Activated CD8-positive, alpha-beta memory T cell treated with anti-CD3 and anti-CD28 coated beads, Interleukin-2, amount 50 U/mL, for 1 hour (primary cell): Measurements from ENCODE around the gene GNB5.
A peak's percentile ranks its signal among the peaks of the same experiment; 100 is the strongest.
"Not testable (repeated sequence)": the region's sequence is repeated elsewhere in the genome, so short reads cannot be mapped to it uniquely, and the experiment has no call there.

Source experiments
- DNase-seq: peaks from one replicate; pipeline ENCODE4 v3.0.0-alpha.2; 2020; ENCODE audit errors: extremely low read depth

Gene GNB5

DNA sequence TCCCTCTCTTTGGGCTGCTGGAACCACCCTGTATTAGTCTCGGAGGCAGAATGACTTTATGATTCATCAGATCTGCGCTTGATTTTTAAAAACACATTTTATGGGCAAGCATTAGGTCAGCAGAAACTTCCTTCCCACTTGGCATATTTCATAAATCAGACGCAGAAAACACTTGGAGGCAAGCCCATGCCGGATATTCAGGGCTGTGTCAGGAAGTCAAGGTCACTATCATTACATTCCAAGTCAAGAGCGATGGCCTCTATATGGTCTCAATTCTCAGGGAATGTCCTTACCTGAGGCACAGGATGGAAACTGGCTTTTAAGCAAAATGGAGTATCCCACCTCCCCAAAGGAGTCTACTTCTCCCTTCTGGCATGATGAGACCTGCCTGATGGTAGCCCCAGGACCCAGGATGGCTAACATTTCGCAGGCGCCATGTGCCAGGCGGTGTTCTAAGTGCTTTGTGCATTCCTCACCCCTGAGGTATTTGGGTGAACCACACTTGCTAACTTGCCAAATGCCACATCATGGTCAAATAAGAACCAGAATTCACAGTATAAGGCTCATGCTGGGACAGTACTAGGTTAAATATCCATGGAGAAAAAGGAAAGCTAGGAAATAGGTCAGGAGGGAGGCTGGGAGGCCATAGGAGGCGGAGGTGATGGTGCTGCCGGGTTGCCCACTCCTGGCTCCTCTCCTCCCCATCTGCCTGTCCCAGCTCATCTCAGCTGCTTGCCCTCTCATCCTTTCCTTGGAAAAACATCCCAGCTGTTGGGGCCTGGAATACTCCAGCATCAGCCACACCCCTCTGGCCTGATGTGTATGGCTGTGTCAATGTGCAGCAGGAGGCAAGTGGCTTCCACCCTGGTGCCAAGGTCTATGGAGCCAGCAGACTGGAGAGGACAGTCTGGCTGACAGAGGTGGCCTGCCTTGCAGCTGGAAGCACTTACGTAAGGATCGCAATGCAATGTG, 97.4 kb downstream of the GNB5 start:
- DNase-seq: no peak

DNA sequence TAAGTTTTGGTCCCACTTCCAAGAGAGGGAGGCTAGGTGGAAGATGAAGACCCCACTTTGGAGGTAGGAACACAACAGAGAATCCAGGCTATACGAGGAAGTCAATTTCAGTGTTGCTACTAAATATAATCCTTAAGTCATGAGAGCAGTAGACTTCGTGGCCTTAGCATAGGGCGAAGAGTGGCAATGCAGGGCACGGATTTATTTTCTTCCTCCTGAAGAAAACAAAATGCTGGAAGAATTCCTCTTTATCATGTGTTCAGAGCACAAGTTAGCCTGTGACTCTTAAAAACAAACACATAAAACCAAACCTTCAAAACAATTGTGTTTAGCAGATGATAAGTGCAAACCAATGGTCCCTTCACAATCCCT, 98.0 kb downstream of the GNB5 start:
- DNase-seq: no peak

DNA sequence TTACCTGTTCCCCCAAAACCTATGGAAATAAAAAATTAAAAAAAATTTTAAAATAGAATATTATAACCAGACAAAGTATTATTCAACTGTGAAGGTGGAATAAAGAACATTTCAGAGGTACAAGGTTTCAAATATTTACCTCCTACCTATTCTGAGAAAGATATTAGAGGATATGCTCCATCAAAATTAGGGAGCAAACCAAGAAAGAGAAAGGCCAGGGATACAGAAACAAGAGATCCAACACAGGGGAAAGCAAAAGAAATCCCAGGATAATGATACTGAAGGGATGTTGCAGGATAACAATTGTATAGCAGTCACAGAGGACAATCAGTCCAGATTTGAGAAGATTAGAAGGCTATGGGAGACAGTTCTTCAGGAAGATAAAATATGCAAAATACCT, 101.0 kb downstream of the GNB5 start:
- DNase-seq: no peak

DNA sequence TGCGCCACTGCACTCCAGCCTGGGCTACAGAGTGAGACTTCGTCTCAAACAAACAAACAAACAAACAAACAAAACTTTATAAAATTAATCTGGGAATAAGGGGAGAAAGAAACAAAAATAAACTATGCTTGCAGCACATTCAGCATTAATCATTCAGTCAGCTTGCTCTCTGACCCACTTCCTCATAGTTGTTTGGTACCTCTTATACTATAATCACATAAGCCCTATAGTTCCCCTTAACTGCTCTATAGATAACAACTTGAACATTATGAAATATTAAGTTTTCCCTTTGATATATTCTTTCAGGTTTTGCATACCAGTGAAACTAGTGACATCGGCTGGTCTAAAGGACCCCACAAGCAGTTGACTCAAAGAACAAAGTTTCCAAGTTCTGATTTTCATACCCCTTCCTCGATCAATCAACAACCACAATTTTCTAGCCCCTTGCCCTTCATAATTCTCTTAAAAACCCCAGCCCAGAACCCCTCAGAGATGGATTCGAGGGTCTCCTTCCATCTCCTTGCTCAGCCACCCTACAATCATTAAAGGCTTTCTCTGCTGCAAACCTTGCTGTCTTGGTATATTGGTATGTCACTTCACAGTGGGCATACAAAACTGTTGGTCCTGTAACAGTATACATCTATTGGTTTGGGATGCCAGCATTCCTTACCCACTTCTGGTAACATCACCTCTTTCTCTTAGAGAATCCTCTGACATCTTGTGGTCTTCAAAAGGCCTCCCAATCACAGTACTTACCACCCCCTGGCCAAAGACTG, 105.0 kb downstream of the GNB5 start:
- no peak for DNase-seq

DNA sequence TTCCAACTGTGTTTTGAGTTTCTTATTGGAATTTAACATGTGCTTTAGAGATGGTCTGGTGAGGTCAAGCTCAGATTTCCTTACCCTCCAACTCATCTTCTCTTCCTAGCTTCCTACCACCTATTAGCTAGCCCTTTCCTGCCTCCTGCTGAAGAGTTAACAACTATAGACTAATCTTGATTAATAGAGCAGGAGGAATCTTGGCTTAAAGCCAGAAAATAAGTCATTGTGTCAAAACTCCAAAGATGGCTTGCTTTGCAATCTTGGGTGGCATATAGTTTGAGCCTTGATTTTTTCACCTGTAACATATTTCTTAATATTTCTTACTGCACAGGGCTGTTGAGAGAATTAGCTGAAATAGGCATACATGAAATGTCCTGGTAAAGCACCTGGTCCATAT, 105.9 kb downstream of the GNB5 start:
- no peak for DNase-seq

DNA sequence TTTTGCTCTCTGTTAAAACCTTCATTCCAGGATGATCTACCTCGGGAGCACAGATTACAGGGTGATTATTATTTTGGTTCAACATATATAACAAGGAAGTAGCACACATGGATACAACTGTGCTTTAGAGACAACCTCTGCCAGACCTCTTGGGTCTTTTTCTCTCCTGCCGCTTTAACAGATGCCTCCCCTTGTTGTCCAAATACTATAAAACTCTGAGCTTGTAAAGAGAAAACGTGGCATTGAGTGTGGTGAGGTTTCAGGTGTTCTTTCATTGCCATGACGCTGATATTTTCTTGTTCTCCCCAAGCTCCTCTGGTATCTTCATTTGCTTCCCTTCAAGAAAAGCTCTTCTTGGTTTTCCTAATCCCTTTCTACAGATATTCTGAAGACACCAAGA, 107.6 kb downstream of the GNB5 start:
- DNase-seq: no peak

DNA sequence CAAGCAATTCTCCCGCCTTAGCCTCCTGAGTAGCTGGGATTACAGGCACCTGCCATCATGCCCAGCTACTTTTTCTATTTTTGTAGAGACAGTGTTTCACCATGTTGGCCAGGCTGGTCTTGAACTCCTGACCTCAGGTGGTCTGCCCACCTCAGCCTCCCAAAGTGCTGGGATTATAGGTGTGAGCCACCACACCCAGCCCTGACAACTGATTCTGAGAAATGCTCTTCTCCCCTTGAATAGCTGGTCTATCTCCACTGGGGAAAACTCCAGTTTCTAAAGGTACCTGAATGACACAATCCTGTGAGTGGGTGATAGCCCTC, 108.2 kb downstream of the GNB5 start:
- DNase-seq: not testable (repeated sequence)

DNA sequence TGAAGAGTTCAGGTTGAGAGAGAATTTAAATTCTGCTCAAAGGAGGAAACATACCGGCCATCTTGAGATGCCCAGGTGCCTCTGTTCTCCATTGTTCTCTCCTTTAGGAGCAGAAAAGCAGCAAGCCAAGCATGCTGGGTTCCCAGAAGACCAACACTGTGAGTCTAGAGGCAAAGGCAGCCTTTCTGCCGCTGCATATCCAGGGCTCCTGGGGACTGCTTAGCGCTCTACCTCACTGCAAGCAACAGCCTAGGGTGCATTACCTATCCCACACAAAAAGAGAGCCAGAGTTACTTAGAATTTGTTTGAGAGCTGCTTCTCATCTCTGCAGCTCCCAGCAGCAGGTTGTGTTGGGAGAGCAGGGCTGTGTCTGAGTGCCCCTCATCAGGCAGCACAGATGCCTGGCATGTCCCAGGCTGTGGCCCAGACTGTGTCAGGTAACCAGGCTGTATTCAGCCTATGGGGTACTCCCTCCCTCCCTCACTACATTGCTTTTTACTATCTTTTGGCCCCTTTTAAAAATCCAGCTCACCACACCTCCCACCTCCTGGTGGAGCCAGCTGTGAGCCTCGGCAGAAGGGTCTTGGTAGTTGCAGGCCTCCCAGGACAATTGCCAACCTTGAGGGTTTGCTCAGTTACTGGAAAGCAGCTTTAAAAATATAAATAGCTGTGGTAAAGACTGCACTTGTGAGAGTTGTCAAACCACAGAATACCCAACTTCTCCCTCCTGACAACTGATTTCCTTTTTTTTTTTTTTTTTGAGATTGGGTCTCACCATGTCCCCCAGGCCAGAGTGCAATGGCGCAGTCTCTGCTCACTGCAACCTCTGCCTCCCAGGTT, 108.8 kb downstream of the GNB5 start:
- DNase-seq: no peak

DNA sequence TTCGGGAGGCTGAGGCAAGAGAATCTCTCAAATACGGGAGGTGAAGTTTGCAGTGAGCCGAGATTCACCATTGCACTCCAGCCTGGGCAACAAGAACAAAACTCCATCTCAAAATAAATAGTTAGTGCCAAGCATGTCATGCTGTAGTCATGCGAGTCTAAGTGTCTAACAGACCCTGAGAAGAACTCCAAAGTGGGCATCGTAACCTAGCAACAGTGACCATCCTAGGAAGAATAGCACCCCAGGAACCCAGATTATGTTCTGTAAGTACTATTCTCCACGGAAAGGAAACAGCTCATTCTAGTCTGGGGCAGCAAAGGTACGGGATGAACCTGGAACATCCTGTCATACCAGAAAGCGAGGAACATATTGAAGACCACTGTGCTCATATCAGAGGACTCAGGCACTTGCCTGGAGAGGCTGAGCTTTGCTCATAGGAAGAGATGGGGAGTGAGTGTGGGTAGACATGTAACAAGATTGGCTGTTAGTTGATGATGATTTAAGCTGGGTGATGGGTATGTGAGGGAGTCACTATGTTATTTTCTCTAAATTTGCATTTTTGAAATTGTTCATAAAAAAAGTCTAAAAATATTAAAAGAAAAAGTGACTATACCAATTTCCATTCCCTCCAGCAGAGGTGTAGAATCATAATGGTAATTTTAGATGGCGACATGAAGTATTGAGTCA, 110.3 kb downstream of the GNB5 start:
- DNase-seq: no peak

DNA sequence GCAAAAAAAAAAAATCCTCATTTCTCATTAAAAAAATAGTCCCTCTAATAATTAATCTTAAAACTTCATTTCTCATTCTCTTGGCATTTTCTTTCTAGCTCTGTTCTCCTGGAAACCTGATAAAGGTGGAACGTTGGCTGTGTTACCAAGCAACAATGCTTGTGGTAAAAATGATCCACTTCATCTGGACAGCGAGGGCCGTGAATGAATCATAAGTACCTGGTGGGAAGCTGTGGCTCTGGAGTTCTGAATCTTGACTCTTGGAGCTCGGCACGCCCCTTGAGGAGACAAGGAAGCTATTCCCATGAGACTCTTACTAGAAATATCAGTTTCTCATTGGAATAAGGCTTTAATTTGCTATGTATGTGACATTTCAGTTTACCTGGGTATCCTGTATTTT, 111.2 kb downstream of the GNB5 start:
- DNase-seq: no peak

DNA sequence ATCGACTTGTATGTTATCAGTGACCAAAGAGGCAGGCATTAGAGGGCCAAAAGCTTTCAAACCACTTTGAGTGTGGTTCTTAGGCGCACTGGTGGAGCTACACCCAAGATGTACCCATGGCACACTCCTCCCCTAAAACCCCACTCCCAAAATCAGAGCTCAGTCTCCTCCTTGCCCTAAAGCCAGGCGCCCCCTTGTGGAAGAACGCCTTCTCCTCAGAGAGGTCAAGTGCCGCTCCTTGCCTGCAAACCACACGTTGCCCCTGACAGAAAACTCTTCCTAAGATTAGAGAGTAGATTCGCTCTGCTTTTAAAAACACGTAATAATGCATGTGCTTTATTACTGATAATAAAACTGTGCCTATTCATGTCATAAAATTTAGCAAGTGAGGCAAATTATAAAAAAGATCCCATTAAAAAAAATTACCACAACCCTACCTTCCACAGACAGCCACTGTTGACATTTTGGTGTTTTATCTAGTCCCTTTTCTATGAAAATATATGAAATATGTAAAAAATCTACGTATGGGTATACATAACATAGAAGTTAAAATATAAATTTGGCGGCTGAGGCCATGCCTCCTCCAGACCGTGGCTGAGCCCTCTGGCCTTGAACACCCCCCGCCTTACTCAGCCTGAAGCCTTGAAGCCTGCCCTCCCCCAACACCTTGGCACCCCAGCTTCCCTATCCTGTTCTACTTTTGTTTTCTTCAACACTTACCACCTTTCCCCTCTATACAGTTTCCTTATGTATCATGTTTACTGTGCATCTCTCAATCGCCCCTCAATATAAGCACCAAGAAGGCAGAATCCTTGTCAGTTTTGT, 112.1 kb downstream of the GNB5 start:
- peak; percentile 72 for DNase-seq

DNA sequence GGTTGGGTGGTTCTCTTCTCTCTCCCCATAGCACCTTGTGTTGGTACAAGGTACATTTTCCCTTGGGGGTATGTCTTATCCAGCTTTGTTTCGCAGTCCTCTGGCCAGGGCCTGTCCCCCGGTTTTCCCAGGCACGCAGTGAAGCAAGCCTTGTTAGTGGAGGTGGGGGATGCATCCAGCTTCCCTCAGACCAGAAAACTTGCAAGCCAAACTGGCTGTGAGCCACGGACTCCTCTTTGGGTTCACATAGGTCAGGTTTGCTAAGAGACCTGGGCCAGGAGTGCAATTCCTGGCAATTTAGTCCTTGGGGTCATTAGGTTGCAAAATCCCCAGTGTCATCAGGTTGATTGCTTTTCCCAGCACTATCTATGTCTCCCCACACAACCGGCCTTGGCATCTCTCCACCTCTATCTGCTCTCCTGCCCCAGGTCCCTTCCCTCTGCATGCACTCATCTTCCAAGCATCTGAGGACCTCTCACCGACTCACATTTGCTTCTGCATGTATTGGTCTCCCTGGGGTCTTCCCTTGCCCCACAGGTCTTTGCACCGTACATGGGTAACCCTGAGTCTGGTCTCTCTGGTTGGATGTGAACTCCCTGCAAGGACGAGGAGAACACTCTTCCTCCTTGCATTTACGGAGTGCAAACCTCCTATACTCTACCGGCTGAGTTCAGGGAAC, 112.9 kb downstream of the GNB5 start:
- DNase-seq: no peak

DNA sequence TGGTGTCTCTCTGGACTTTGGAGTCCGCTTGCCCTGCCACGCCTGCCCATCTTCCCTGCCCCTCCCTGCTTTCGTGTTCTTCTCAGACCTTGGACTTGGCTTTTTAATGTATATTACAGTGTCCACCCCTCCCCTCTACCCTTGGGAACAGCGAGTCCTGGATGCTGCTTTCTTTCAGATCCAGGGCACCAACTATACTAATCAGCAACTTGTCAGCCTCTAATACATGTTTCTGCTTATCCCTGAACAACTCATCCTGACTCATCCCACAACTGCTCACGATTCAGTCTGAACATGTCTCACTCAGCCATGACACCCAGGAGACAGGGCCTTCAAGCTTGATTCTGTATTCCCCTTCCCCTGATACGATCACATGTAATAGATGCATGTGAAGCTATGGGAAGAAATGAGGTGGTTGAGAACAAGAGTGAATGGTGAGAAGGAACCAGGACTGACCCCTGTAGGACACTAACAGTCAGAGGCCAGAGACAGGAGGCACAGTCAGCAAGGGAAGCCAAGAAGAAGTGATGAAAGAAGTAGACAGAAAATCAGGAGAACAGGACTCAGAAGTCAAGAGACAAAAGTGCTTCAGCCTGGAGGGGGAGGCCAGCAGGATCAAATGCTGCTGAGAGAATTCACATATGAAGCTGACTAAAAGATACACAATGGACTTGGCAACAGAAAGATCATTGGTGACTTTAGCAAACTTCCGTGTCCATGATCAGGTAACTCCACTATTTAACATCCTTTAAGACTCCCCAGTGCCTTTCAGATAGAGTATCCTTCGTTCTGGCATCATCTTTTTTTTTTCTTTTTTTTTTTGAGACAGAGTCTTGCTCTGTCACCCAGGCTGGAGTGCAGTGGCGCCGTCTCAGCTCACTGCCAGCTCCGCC, 114.1 kb downstream of the GNB5 start:
- DNase-seq: no peak

DNA sequence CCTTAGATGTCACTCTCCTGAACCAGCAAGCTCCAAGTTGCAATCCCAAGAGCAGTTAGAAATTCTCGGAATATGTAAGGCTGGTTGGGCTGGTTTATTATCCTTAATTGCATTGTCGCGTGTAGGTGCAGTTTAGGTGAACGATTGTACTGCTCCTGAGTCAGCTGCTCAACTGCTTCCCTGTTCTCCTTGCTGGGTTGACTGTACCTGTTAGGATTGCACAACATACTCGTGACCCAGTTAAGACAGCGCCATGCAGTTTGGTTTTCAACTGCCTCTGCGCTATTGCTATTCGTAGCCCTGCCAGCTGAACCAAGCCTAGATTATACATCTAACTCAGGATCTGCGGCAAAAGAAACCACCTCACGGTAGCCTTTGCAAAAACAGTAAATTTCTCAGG, 119.6 kb downstream of the GNB5 start:
- no peak for DNase-seq

DNA sequence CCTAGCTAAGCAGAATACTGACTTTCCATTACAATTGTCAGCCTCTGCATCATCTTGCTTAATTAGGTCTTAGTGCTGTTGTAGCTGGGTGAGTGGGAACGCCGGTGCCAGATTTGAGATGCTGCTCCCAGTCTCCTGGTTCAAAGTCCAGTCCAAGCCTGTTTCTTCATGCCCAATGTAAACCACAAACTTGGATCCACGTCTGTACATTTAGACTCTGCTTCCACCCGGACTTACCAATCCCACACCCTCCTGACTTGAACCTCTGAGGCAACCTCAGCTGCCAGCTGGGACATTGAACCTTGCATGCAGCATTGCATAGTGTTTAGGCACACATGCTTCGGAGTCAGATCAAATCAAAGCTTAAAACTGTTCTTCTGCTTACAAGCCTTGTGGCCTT, 121.6 kb downstream of the GNB5 start:
- no peak for DNase-seq

DNA sequence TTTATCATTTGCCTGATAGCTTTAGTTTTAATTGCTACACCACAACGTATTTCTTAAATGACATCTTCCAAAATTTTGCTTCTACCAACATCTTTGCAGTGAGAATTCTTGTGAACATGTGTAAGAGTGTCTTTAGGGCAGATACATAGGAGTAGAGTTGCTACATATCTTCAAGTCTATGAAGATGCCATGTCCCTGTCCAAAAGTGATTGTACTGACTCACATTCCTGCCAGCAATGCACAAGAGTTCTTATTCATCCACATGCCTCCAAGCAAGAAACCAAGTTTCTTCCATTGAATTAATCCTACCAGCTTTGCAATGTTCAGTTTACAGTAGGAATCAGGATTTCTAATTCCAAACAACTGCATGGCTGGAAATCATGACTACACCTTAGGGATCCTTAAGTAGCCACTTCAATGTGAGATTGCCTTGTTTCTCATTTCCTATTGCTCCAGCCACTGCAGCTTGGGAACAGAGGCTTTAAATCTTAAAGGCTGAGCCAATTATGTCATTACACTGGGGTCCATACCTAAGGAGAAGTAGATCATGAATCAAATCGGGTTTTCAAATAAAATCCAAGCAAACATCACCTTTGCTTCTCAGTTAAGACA, 123.1 kb downstream of the GNB5 start:
- DNase-seq: no peak

DNA sequence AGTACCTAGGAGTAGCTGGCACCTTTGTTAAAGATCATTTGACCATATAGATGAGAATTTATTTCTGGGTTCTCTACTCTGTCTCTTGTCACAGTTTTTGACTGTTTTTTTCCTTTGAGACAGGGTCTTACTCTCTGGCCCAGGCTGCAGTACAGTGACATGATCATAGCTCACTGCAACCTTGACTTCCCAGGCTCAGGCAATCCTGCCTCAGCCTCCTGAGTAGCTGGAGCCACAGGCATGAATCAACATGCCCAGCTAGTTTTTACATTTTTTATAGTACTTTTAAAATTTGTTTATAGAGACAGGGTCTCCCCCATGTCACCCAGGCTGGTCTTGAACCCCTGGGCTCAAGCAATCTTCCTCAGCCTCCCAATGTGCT, 123.7 kb downstream of the GNB5 start:
- no peak for DNase-seq

DNA sequence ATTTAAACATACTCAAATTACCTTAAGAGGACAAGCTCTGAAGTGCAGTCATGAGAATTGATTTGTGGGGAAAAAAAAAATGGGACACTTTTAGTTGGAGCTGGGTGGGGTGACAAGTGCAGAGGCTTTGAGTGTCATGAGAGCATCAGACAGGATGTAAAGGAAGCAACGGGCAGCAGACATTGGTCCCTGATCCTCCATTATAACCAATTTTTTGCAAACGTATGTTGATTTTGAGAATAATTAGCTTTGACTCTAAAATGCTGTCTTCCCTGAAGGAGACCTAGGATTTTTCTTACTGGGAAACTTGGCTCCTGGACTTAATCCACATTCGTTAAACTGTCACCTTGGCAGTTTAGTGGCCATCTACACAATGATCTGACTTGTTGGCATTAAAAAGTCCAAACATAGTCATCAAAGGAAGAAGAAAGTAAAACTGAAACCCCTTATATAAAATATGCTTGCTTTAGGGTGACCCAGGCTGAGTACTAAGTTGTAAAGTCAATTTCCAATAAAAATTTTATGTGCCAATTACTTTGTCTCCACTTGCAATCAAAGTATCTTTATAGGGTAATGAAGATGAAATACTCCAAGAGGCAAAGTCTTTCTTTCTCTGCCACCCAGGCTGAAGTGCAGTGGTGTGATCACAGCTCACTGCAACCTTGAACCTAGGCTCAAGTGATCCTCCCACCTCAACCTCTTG, 124.2 kb downstream of the GNB5 start:
- DNase-seq: no peak
